ENCODE measurements around the gene CTSC.
"Not testable (repeated sequence)": the region's sequence is repeated elsewhere in the genome, so short reads cannot be mapped to it uniquely, and the experiment has no call there.

Gene CTSC

DNA sequence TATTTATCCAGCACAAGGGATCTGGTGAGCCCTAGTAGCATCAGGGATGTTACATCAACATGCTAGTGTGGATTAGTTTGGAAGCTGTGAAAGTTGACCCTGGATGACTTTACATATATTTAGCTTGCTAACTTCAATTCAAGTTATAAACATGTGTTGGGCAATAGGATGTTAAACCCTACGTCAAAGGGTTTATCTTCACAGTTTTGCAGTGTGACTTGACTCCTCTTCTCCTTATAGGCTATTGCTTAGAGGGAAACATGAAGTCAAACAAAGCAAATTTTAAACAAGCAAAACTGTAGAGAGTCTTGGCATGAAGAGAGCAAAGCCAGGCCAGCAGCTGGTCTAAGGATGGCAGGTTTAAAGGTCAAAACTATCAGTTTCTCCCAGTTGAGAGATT lies 11.3 kb upstream of the CTSC start:
- DNase-seq, result no peak

DNA sequence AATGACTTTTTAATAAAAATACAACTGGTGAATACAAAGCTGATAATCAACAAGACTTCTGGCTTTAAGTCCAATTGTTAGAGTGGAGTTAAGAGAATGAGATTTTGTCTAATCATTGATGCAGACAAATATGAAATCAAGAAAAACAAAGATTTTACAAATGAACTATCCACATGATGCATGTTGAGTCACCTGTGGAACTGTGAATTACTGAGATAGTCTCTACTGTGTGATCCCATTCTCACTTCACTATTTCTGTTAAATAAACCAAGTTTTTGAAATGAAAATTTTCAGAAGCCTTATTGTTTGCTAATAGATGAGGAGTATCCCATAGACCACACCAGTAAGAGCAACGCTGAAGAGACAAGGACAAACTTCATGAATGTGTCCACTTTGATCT lies 8.4 kb upstream of the CTSC start:
- no peak for DNase-seq

DNA sequence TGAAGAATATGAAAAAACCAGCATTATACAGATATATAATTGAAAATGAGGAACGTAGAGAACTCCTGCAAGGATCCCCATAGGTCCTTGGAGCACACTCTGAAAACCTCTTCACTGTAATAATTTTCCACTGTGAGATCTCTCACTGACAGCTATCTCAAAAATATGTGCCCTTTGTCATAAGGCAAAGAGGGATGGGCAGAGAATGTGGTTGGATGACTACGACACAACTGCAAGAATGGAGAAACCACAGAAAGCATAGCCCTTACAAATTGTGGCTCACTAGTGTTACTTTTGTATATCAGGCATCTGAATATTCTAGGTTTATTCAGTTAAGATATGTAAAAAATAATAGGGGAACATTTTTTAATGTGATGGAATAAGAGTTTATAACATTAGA lies 7.9 kb upstream of the CTSC start:
- no peak for DNase-seq

DNA sequence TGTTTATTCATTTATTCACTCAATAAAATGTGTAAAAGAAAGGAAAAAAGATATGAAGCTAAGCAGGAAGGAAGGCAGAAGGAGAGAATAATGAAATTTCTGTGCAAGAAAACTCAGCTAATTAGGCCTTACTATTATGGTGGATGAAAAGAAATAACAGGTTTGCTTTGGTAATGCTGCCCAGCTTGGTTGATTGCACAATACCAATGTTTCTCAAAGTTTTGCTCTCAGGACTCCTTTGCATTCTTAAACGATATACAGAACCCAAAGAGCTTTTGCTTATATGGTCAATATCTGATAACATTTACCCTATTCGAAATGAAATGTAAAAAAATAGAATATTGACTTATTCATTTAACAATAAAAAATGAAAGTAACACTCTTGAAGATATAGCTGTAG lies 7.3 kb upstream of the CTSC start:
- no peak for DNase-seq

DNA sequence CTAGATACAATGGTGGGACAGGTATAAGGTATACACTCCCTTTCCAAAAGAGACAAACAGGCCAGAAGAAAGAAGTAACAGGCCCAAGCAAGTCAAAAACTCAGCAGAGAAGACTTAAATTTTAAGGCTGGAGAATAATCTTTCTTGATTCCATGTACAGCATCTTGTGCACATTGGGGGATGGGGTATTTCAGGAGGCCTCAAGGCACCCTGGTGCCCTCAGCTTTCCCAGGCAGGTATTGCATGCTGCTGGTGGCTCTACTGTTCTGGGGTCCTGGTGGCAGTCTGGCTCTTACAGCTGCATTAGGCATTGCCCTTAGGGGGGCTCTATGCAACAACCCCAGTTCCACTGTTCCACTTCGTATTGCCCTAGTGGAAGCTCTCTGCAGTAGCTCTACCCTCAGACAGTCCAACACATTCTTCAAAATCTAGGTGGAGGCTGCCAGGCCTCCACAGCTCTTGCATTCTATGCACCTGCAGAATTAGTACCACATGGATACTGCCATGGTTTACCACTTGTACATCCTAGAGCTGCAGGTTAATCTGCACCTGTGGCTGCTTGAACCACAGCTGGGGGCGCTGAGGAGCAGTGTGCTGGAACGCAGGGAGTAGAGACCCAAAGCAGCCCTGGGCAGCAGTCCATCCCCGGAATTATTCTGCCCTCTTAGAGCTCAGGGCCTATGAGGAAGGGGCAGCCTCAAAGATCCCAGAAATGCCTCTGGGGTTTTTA lies 4.2 kb upstream of the CTSC start:
- no peak for DNase-seq

DNA sequence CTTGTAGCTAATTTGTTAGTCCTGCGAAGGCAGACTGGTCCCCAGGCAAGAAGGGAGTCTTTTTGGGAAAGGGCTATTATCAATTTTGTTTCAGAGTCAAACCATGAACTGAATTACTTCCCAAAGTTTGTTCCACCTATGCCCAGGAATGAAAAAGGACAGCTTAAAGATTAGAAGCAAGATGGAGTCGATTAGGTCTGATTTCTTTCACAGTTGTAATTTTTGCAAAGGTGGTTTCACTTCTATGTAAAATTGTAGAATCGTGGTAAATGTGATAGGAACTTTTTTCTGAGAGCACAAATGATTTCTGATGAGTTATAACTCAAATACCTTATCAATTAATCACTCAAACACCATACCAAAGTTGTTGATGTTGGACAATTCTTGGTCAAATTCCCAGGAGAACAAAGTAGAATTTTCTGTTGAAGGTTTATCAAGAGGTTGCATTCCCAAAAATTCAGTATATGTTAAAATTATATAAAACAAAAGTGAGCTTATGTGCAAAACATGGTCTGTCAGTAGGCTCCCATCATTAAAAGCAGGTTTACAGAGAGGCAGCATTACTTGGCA lies 2.9 kb upstream of the CTSC start:
- DNase-seq, result no peak

DNA sequence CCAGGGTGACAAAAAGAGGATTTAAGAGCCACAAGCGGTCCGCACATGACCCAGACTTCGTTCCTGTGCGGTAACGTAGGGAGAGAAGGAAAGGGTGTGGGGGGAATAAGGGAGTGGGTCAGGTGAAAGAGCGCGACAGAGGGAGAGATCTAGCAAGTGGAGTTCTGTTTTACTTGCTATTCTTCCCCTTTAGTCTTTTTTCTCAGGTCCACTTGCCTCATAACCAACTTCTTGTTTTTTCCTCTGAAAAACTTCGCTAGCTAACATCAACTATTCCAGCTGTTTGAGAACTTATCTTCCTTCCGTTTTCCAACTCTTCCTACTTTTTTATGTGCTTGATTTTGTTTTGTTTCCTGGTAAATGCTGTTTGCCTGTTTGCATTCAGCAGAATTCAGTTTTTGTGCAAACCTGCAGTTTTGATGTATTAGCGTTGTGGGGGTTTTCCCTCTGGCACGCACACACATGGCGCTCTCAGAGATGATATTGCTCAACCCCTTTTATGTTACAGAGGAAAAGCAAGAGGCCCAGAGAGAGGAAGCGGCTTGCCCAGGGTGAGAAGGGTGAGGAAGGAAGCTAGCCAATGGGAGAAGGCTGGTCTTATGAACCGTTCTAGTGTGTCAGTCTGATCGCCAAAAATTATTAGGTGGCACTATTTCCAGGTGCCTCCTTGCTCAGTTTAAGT lies 592 bp upstream of the CTSC start:
- no peak for DNase-seq

DNA sequence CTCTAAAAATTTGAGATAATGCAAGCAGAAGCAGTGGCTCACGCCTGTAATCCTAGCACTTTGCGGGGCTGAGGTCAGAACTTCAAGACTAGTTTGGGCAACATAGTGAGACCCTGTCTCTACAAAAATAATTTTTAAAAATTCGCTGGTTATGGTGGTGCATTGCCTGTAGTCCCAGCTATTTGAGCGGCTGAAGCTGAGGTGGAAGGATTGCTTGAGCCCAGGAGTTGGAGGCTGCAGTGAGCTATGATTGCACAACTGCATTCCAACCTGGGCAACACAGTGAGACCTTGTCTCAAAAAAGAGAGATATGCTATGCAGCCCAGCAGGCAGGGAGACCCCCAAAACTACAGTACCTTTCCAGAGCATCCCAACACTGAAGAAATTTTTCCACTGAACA lies 2.3 kb downstream of the CTSC start:
- DNase-seq, result no peak

DNA sequence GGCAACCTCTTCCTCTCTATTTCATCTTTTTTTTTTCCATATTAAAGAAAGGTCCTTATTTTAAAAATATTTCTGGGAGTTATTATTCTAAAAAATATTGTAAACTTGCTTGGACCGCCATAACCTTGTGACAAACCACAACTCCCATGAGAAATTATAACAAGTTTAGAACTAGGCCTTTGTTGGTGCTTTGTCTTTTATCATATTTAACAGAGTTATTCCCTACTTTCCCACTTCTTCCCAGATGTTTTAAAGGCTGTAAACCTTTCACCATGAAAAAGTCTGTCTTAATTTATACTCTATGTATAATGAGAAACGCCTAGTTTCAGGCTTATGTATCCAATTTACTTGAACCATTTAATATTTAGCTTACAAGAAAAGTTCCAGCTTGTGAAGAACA lies 3.7 kb downstream of the CTSC start:
- DNase-seq, result no peak

DNA sequence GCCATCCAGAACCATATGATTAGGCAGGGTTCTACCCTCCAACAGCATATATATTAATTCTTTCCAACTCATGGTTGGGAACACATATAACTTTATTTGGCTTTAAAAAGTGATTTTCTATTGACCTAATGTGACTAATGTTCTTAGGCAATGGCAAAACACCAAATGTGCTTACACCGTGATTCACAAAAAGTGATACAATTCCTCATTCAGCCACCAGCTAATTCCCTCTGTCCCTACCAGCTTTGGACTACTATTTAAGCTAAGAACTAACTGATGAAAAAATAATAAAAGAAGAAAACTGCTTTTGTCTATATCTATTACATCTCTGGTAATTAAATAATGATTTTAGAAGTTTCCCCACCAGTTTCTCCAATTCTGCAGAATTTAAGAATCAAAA lies 4.7 kb downstream of the CTSC start:
- DNase-seq, result no peak

DNA sequence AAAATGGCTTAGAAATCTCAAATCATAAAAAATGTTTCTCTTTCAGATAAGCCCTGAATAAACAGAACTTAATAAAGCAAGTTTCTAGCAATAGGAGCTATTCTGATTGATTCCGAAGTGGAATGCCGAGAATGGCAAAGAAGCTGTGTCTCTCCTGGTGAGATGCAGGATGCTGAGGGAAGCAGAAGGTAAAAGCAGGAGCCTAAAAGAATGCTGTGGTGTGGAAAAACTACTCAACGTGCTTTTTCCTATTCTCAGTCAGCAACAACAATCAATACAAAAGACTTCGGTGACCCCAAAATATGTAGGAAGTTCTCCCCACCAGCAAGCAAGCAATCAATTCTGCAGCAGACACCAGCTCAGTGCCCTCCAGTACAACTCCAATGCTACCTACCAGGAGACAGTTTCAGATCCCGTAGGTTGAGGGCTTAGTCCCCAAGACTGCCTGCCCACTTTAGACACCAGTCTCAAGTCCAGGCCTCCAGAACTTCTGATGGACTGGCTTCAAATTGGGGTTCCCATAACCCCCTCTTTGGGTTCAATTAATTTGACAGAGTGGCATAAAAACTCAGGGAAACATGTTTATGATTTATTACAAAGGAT lies 6.6 kb downstream of the CTSC start:
- no peak for DNase-seq

DNA sequence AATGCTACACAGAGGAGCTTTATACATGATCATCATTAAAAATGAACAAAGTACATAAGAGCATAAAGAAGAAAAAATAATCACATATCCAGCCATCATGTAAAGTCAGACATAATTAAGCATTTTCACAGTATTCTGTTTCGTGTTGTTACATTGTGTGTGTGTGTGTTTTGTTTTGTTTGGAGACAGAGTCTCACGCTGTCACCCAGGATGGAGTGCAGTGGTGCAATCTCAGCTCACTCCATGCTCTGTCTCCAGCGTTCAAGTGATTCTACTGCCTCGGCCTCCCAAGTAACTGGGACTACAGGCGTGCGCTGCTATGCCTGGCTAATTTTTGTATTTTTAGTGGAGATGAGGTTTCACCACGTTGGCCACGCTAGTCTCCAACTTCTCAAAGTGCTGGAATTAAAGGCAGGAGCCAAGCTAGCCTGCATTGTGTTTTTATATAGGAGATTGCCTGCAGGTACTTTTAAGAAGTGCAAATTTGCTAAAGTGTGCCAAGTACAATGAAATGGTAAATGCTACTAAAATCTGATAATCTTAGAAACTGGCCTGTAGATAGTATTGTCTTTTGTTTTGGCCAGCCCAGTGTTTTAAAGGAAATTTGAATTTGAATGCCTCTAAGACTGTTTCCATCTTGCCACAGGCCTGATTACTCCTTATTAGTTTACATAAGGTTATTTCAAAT lies 7.8 kb downstream of the CTSC start:
- no peak for DNase-seq

DNA sequence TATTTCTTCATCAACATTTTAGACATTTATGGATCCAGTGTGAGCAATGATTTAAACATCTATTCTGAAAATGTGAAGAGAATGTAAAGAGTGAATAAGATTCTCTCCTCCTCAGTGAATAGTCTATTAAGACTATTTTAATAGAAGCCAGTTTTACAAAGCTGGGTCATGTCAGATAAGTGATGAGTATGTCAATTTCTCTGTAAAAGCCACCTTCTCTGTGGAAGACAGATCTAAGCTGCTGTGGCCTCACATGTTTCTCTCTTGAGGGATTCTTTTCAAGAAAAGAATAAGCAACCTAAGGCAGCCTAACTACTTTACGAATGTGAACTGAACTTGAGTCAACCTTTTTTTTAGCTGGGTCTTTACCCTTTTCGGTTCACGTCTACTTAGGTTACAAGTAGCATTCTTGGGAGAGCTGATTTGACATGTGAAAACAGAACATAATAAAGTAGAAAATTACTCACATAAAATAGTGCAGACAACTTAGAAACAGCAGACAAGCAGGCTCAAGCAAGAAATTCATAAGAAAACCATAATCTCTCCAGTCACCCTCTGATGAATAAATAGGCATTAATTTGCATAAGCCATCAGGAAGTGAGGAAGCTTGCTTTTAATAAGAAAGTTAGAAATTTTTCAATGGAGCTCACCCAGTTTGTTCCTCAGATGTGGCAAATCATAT lies 9.9 kb downstream of the CTSC start:
- no peak for DNase-seq

DNA sequence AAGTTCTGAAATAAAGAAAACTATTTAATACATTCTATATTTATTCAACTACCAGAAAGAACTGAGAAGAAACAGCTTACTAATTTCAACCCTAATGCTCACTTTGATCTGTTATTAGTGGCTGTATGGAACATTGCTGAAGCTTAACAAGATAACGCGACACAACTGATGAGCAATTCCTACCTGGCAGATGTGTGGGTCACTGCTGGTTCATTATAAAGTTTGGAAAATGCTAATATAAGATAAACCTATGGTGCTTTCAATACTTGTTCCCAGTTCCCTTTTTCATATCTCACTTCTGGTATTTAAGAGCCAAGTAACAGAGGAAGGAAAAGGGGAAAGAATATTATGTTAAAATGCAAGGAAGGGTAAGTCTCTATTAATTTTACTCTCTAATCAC lies 10.5 kb downstream of the CTSC start:
- no peak for DNase-seq

DNA sequence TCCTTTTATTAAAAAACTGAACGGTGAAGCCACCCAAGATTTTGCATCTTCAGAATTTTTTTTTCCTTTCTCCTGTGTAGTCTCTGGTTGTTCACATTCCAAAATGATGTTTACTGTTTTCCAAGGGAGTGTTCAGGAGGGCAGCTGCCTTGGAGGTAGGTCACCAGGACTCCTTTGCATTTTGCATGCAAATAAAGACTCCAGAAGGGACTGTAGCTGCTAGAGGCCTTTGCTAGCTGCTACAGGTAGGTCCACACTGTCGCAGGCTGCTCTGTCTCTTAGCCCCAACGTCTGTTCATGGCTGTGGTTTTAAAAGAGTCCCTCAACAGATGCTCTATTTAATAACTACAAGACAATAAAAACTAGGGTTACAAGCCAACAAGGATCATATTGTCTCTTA lies 11.4 kb downstream of the CTSC start:
- DNase-seq, result no peak

DNA sequence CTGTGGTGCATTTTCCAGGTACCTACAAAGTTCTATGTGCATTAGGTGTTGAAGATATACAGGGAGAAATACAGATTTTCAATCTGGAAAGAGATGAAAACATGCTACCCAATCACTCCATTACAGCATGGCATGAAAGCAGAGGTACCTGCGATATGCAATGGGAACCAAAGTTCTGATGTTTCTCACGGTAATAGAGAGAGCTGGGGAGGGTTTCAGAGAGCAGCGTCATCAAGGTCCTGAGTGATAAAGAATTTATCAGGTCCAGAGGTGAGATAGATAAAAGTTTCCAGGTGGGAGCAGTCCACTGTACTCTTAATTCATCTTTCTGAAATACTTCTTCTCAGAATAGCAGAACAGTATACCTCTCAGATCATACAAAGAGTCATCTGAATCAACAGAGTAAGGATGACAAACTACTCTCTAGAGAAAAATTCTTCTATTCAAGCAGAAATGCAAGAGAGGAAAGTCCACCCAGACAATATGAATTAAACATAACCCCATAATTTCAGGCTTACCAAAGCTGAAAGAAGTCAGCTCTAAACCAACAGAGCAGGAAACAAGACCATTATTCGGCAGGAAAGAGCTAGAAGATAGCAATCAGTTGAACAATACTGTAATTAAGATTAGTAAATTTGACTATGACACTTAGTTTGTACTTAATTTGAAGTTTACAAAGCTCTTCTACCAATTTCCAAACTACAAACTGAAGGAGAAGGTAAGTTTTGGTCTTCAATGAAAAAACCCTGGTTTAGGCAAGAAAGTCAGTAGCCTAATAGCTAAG lies 12.8 kb downstream of the CTSC start:
- DNase-seq, result no peak

DNA sequence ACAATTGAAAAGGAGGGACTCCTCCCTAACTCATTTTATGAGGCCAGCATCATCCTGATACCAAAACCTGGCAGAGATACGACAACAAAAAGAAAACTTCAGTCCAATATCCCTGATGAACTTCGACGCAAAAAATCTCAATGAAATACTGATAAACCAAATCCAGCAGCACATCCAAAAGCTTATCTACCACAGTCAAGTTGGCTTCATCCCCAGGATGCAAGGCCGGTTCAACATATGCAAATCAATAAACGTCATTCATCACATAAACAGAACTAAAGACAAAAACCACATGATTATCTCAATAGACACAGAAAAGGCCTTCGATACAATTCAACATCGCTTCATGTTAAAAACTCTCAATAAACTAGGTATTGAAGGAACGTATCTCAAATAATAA lies 14.7 kb downstream of the CTSC start:
- not testable (repeated sequence) for DNase-seq

DNA sequence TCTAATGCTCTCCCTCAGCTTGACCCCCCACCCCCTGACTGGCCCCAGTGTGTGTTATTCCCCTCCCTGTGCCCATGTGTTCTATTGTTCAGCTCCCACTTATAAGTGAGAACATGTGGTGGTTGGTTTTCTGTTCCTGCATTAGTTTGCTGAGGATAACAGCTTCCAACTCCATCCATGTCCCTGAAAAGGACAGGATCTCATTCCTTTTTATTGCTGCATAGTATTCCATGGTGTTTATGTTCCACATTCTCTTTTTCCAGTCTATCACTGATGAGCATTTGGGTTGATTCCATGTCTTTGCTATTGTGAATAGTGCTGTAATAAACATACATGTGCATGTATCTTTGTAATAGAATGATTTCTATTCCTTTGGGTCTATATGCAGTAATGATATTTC lies 16.1 kb downstream of the CTSC start:
- not testable (repeated sequence) for DNase-seq

DNA sequence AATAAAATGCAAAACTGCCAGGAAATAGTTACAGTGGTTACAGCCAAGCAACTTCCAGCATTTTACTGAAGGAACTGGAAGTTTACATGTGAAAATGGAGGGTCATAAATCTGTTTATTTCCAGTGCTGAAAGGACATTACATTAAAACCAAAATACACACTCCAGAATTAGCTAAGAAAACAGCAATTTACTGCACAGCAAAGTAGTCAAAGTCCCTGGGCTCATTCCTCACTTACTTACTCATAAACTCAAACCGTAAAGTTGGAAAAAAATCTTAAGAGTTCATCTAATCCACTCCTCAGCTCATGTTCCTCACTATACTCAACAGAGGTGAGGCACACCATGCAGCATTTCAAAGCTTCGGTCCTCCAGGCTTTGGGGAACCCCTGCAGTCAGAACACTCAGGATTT lies 17.4 kb downstream of the CTSC start:
- no peak for DNase-seq

DNA sequence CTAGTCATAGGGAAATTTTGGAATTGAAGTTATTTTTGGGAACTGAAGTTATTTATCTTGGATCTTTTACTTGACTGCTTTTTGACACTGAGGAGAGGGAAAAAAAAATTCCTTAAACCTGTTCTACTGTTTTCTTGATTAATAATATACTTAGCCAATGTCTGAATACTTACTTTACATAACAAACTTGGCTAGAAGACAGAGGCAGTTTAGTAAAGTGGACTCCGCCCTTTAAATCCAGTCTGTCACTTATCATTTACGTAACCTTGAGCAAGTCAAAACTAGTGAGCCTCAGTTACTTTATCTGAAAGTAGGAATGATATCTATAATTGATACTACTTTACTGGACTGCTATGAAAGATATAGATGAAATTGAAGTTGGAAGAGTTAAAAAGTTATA lies 19.5 kb downstream of the CTSC start:
- DNase-seq, result no peak

DNA sequence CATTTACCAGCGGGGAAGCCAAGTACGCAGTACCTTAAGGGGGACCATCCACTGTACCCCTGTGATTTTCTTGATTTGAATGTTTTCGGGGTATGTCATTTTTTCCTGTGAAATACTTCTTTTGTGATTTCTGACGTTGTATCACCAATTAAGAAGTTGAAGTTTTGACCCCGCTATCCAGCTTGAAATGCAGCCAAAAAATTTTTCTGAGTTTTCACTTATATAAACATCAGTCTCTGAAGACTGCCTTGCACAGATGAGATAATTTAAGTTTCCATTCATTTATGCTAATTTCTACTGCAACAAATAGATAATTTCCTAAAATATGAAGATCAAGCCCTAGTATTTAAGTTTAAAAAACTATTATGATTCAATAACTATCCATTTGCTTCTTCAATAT lies 20.0 kb downstream of the CTSC start:
- no peak for DNase-seq

DNA sequence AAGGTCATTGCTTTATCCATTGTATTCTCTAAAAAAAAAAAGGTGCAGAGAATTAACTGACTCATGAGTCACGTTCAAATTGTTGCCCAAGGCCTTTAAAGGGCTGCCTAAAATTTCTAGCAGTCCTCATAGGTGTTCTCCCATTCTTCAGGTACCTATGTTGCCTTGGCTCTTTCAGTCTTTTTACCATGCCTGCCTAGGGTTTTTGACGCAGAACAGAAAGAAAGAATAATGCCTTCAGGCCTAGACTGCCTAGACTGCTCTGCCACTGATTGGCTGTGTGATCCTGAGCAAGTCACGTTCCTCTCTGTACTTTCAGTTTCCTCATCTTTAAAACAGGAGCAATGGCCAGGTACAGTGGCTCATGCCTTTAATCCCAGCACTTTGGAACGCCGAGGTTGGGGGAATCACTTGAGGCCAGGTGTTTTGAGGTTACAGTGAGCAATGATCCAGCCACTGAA lies 21.5 kb downstream of the CTSC start:
- no peak for DNase-seq

All from GOT3 (cell line).